ENCODE data around the gene PHACTR3.

Gene PHACTR3

GRCh38 chr20:59623583-59623982, 19.2 kb downstream of the PHACTR3 start:
- DNase-seq: no peak

DNA sequence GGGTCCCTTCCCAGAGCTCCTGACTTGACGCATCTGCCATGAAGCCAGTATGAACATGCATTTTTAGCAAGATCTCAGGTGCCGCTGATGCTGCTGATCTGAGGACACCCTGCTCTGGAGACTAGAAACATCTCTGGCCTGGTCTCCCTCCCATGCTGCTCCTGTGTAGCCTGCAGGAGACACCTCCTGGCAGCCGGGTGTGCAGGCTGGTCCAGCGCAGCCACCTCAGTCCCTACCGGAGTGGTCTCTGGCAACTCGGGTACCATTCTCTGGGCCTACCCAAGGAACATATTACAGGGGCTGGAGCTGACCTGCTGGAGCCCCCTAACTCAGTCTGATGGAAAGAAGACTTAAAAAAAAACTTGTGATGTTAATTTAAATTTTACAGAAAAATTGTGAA, 20.1 kb downstream of the PHACTR3 start:
- no peak for DNase-seq

DNA sequence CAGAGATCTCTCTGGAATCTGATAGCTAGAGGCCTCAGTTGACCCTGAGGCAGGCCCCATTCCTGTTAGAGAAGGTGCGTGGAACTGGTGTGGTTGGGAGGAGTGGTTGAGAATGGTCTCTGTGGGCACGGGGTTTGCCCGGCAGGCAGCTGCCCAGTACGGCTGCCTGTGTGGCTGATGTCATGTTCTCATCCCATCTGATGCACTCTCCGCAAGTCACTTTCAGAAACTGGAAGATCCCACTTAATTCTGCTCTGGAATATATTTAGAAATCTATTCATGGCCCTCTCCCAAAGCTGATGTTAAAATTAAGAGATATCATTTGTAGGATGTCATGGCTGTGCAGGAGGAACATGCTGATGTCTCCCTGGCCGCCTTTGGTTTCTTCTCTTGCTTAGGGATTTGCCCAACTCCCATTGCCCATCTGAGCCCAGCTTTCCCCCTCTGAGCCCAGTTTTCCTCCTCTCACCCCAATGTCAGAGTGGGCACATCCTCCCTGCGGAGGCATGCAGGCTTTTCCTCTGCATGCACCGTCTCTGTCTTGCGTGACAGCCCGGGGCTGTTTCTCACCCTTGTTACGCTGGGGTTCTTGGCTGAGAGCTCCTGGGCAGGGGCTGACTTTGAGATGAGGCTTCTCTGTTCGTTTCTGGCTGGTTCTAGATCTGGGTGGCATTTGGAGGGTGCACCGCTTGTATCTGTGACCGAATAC, 21.0 kb downstream of the PHACTR3 start:
- DNase-seq: no peak

- DNase-seq: no peak
Observed at GRCh38 chr20:59627298-59627697, 23.0 kb downstream of the PHACTR3 start.

- no peak for DNase-seq
Observed at GRCh38 chr20:59628171-59628570, 23.8 kb downstream of the PHACTR3 start.

- no peak for DNase-seq
Observed at GRCh38 chr20:59629141-59630045, 25.1 kb downstream of the PHACTR3 start.

GRCh38 chr20:59630526-59630925, 26.2 kb downstream of the PHACTR3 start:
- no peak for DNase-seq

- DNase-seq: no peak
Observed at GRCh38 chr20:59631751-59632540, 27.6 kb downstream of the PHACTR3 start.

DNA sequence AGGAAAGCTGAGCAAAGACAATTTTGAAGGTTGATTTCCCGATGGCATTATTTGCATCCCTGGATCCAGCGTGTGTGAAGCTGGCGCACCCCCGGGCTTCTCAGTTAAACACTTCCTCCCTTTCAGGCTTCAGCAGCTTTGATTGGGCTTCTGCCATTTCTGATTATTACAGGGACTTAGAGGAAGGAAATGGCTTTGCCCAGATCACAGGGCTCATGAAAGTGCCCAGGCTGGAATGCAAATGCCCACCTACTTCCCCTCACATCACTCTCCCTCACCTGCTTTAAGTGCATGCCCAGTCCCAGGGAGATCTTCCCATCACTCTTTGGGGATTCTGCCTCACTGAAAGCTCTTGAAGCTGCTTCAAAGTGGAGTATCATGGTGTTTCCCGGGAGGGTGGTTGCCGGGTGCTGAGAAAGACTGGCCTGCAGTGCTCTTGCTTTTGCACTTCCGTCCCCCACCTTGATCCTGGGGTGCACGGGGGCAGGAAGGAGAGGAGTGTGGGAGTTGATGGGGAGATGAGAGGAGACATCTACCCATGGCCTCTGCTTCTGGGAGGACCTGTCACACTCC, 28.3 kb downstream of the PHACTR3 start:
- DNase-seq: no peak

- DNase-seq: no peak
Observed at GRCh38 chr20:59633656-59634251, 29.4 kb downstream of the PHACTR3 start.

DNA sequence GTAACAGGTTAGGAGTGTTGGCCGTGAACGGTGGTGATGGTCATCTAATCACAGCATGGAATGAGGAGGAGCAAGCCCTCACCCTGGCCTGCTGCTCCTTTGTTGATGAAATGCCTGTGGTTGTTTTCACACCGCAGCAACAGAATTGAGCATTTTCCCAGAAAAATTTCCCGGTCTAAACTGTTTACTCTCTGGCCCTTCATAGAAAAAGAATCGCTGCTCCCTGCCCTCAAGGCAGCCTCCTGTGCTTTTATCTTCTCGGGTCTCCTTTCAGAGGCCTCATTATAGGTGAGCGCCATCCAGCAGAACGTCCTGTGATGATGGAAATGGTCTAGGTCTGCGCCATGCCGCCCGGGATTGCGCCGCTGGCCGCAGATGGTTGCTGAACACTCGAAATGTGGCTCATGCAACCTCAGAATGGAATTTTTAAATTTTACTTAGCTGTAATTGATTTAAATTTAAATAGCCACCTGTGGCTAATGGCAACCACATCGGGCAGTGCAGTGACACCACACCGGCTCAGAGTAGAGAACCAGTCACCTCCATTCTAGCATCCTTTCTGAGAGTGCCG, 30.2 kb downstream of the PHACTR3 start:
- DNase-seq: no peak

DNA sequence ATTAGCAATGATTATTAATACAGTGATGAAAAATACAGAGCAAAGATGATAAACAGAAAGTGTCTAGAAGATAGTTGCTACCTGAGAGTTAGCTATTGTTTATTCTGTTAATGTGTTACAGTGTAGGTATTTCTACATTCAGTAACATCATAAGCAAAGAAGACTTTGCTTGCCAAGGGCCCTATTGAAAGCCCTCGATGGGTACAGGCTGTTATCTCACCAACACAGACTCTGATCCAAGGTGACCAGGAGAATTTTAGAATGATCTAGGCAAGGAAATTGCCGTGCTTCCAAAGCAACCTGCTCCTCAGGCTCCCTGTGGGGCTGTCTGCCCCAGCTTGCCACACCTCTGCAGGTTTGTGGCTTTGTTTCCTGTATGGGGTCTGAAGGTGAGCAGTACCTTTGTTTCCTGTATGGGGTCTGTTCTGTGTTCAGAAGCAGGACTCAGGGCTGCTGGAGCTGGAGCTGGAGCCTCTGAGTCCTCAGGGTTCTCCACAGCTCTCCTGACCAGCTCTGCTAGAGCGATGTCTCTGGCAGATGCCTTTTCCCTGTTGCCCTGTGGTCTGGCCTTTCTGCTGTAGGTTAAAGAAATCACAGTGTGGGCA, 32.5 kb downstream of the PHACTR3 start:
- DNase-seq: no peak

DNA sequence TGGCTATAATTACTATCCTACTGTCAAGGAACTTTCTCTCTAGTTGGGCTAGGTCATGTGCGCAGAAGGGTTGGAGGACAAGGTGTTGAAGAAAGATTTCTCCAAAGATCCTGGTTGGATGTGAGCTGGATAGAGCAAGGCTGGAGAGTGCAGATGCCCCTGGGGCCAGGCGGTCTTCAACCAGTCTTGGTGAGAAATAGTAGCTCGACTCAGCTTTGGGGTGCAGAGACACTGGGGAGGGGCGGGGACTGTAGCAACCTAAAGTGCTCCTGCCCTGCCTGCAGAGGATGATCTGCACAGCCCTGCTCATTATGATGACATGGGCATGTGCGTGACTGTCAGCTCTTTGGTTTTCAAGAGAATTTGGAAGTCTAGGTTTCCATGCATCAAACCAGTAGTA, 35.9 kb downstream of the PHACTR3 start:
- no peak for DNase-seq

DNA sequence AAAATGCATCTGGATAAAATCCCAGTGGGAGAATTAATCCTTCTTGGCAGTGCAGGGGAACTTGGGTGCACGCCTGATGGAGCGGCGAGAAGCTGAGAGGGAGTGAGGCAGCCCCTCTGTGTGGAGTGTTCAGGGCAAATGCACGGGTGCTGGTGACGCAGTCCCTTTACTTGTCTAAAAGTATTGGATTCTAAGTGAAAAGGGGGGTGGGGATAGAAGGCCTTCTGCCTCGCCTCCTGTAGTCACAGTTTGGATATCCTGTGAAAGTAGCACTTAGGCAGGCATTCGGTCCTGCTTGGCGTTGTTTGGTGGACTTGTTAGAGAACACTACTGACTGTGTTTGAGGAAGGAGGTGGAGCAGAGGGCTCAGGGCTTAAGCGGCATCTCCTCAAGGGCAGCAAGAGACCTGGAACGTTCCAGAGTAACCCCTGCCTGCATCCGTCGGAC, 39.3 kb downstream of the PHACTR3 start:
- DNase-seq: no peak

GRCh38 chr20:59644371-59644939, 40.1 kb downstream of the PHACTR3 start:
- DNase-seq: no peak

GRCh38 chr20:59645271-59645670, 40.9 kb downstream of the PHACTR3 start:
- DNase-seq: no peak

DNA sequence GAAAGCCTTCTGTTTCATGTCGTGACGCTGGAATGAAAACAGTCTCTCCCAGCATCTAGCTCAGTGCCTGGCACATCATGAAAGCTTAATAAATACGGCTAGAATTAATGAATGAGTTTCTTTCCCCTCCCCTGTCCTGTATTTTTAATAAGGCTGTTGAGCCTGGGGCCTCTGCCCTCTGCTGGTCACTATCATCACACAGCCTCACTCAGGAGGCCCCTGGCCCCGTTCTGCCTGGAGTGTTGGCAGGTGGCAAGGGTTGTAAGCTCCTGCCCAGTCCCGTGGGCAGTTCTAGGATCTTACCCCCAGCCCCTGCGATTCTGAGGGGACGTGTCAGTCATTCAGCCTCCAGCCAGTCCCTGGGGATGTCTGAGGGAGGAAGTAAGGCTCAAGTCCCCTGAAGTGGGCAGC, 41.4 kb downstream of the PHACTR3 start:
- no peak for DNase-seq

- no peak for DNase-seq
Observed at GRCh38 chr20:59646487-59646886, 42.1 kb downstream of the PHACTR3 start.

DNA sequence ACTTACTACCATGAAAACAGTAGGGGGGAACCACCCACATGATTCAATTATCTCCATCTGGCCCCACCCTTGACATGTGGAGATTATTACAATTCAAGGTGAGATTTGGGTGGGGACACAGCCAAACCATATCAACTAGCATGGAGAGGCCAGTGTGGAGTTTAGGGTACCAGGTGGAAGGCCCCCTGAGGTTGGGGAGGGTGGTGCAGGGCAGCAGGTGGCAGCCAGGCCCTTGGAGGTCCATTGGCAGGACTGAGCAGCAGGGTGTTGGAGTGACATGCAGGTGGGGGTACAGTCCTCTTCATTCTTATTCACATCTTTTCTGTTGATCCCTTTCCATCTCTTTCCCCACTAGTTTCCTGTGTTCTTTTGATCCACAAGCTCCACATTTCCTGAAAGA, 42.9 kb downstream of the PHACTR3 start:
- DNase-seq: no peak

- DNase-seq: no peak
Observed at GRCh38 chr20:59648466-59649070, 44.2 kb downstream of the PHACTR3 start.

- no peak for DNase-seq
Observed at GRCh38 chr20:59650418-59650817, 46.1 kb downstream of the PHACTR3 start.
